Measurements from ENCODE around the gene CNTNAP2. TPM values are rescaled to one million over a fixed set of nuclear protein-coding genes. Genes with fewer than 3 reads are reported as not detected.

Gene CNTNAP2
- total and polyA plus RNA-seq, 8 donors = 0.19 to 18.2 (median 0.56) TPM

DNA sequence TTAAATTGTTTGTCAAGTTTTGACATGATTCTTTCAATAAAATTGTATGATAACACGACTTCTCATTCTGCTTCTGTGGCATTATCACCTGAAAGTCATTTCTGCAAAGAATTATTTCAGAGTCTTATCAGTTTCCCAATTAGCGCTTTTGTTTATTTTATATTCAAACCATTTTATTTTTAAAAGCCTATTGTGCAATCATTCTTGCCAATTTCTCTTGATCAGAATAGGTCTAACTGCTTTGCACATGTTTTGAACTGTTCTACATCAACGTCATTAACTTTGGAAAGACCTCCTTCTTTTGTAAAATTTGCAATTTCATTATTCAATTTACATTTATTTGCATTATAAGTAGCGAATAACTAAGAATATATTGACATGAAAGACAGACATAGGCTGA, 758.1 kb downstream of the CNTNAP2 start:
- Histone ChIP-seq H3K9me3 (no peaks in the 10 kb centered on the region), H3K27ac (no peak overlapping the region), H3K4me1 (no peaks in the 10 kb centered on the region), H3K27me3 (no peaks in the 10 kb centered on the region), H3K36me3 (no peaks in the 10 kb centered on the region), H3K4me3 (no peak overlapping the region)
- WGBS, 5 donors = 66 to 75% (median 74%) methylated on average over 4 of the region's 4 CpGs
- TF ChIP-seq POLR2AphosphoS5 (IDR thresholded peaks at IDR 0.05) (no peak), POLR2A (IDR thresholded peaks at IDR 0.05) (no peak), EP300 (IDR thresholded peaks at IDR 0.05) (no peak)
- TF ChIP-seq, protein P1, sequence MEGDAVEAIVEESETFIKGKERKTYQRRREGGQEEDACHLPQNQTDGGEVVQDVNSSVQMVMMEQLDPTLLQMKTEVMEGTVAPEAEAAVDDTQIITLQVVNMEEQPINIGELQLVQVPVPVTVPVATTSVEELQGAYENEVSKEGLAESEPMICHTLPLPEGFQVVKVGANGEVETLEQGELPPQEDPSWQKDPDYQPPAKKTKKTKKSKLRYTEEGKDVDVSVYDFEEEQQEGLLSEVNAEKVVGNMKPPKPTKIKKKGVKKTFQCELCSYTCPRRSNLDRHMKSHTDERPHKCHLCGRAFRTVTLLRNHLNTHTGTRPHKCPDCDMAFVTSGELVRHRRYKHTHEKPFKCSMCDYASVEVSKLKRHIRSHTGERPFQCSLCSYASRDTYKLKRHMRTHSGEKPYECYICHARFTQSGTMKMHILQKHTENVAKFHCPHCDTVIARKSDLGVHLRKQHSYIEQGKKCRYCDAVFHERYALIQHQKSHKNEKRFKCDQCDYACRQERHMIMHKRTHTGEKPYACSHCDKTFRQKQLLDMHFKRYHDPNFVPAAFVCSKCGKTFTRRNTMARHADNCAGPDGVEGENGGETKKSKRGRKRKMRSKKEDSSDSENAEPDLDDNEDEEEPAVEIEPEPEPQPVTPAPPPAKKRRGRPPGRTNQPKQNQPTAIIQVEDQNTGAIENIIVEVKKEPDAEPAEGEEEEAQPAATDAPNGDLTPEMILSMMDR (IDR thresholded peaks at IDR 0.05) = no peak
- DNase-seq = no peak
- intact Hi-C loops (cut with DNase I; ENCODE audit: low total_unique reads) = no loop called here

DNA sequence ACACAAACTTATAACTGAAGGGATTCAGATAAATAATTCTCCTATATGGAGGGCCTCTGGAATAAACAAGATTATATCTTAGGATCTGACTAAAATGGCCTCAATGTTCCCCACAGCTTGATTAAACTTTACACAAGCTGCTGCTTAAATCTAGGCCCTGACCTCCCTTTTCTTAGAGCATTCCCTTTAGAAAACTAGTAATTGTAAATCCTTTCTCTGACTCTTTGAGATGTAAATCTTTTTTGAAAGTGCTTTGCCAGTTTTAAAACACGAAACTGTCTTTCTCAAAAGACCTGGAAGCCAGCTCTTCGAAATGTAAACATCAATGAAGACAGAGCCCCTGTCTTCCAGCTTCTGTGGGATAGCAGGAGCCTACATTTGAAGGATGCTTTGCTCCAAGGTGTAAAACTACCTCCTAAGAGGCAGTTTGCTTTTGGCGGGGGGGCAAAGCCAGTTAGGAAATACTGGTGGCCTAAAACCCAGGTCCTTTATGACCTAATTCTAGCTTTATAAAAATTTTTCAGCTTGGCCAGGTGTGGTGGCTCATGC, 758.7 kb downstream of the CNTNAP2 start:
- intact Hi-C loops (cut with DNase I; ENCODE audit: low total_unique reads) = no loop called here
- no peak for DNase-seq
- 53 to 64% (median 58%) methylated on average over 3 of the region's 3 CpGs for WGBS, 5 donors

DNA sequence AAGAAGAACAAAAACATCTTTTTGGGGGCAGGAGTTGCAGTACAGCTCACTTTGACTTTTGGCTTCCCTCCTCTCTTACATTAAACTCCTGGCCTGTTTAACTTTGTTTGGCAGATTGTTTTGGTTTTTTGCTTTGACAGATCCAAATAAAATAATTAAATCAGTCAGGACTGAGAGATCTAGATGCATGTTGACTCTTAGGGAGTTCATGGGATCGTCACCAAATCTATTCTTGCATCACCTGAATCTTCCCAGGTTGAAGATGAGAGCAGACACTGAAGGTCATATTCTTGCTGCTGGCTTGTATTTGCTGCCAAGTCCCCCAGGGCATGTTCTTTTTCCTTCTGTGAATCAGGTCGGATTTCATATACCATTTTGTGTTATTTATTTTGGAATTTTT, 759.4 kb downstream of the CNTNAP2 start:
- DNase-seq = peak in 1 of 2 donors; percentile 31
- intact Hi-C loops (cut with DNase I; ENCODE audit: low total_unique reads) = no loop called here
- Histone ChIP-seq H3K27ac (no peak overlapping the region), H3K27me3 (no peaks in the 10 kb centered on the region), H3K4me3 (no peak overlapping the region), H3K9me3 (no peaks in the 10 kb centered on the region), H3K4me1 (no peaks in the 10 kb centered on the region), H3K36me3 (no peaks in the 10 kb centered on the region)
- WGBS, 5 donors = 39 to 58% (median 56%) methylated on average over 2 of the region's 2 CpGs
- TF ChIP-seq POLR2AphosphoS5 (IDR thresholded peaks at IDR 0.05) (no peak), EP300 (IDR thresholded peaks at IDR 0.05) (no peak), POLR2A (IDR thresholded peaks at IDR 0.05) (no peak)
- TF ChIP-seq, protein P1 (IDR thresholded peaks at IDR 0.05) = no peak

More for the DNA sequence above, 758.7 kb downstream of the CNTNAP2 start:
- H3K4me1 ChIP-seq = no peaks in the 10 kb centered on the region
- no peak overlapping the region for H3K27ac ChIP-seq
- TF ChIP-seq POLR2AphosphoS5 (IDR thresholded peaks at IDR 0.05) (no peak), POLR2A (IDR thresholded peaks at IDR 0.05) (no peak), EP300 (IDR thresholded peaks at IDR 0.05) (no peak)
- TF ChIP-seq, protein P1 (IDR thresholded peaks at IDR 0.05) = no peak
- H3K4me3 ChIP-seq = no peak overlapping the region
- no peaks in the 10 kb centered on the region for H3K36me3 ChIP-seq
- H3K9me3 ChIP-seq = no peaks in the 10 kb centered on the region
- H3K27me3 ChIP-seq = no peaks in the 10 kb centered on the region

DNA sequence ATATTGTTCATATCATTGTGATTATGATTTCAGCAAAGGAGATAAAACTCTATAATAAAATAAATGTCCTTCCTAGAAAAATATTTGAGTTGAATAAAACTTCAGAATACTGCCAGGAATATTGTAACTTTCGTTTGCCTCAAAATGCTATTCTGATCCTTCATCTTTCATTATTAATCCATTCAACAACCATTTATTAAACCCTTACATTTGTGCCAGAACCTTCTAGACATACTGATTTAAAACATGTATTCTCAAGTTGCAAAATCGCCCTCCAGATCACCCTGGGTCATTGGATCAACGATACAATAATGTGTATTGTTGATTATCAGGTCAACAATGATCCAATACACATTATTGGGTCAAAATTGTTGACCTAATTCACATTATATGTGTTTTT, 759.8 kb downstream of the CNTNAP2 start:
- Histone ChIP-seq H3K36me3 (no peaks in the 10 kb centered on the region), H3K27ac (no peak overlapping the region), H3K4me1 (no peaks in the 10 kb centered on the region), H3K9me3 (no peaks in the 10 kb centered on the region), H3K27me3 (no peaks in the 10 kb centered on the region), H3K4me3 (no peak overlapping the region)
- 40 to 48% (median 44%) methylated on average over 3 of the region's 3 CpGs for WGBS, 5 donors
- intact Hi-C loops (cut with DNase I; ENCODE audit: low total_unique reads) = no loop called here
- peak in 1 of 2 donors; percentile 7 for DNase-seq
- TF ChIP-seq POLR2A (IDR thresholded peaks at IDR 0.05) (no peak), POLR2AphosphoS5 (IDR thresholded peaks at IDR 0.05) (no peak), EP300 (IDR thresholded peaks at IDR 0.05) (no peak)
- TF ChIP-seq, protein P1 (IDR thresholded peaks at IDR 0.05) = no peak

All from stomach (tissue), 9 donors.